ENCODE results near the gene SLC15A4. TPM values are rescaled to one million over a fixed set of nuclear protein-coding genes. Genes with fewer than 3 reads are reported as not detected.

SLC15A4 gene
- total RNA-seq, 1 experiment from 2014 or later = 21.6 TPM

DNA sequence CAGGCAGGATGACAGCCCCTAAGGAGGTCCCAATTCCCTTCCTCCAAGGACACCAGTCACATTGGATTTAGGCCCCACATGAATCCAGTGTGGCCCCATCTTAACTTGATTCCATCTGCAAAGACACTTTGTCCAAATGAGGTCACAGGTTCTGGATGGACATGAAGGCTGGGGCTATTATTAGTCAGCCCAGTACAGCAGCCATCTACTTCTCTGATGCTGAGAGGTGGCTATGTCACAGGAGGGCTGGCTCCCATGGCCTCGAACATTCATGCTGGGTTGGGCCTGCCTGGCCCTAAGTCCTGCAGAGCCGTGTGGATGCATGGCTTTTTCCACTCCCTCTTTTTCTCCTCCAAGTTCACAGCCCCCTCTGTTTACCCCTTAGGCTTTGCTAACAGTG lies 35.9 kb downstream of the SLC15A4 start:
- Histone ChIP-seq H2AFZ (ENCODE audit: low read length) (no peak overlapping the region), H4K20me1 (ENCODE audit: control insufficient read depth, insufficient read depth, insufficient read length) (no peaks in the 10 kb centered on the region), H3K4ac (ENCODE audit: low read depth, low read length) (no peak overlapping the region), H4K5ac (ENCODE audit: insufficient read length, low read depth, low read length) (no peak overlapping the region), H3K79me2 (ENCODE audit: insufficient read depth, low read length) (no peaks in the 10 kb centered on the region), H3K4me2 (ENCODE audit: insufficient read depth, insufficient read length, low read length) (no peak overlapping the region), H3K56ac (ENCODE audit: insufficient read length, low read depth, low read length) (no peak overlapping the region), H3T11ph (ENCODE audit: low read length) (no peak overlapping the region), H4K91ac (ENCODE audit: insufficient read length, low read depth, low read length) (no peak overlapping the region), H2BK5ac (ENCODE audit: insufficient read length, low read length) (no peak overlapping the region), H3K27ac (ENCODE audit: insufficient read length, low read depth, low read length) (no peak overlapping the region), H3K27me3 (ENCODE audit: insufficient read depth, low read length) (no peaks in the 10 kb centered on the region), H3K9ac (ENCODE audit: extremely low read depth, insufficient read length, low read length) (no peak overlapping the region), H4K8ac (replicated peaks; ENCODE audit: insufficient read length, low read depth, low read length) (no peak overlapping the region), H2BK120ac (ENCODE audit: low read depth, low read length, poor library complexity, severe bottlenecking) (no peak overlapping the region), H3K4me1 (ENCODE audit: insufficient read depth, low read length) (no peaks in the 10 kb centered on the region; the same call in 1 of the 2 replicates), H2AK5ac (ENCODE audit: insufficient read length, low read length) (no peak overlapping the region), H3K9me3 (ENCODE audit: control insufficient read depth, low read depth, low read length) (no peaks in the 10 kb centered on the region), H3K79me1 (ENCODE audit: insufficient read depth, low read depth, low read length, poor library complexity, severe bottlenecking) (no peaks in the 10 kb centered on the region), H3K23me2 (ENCODE audit: insufficient read length, low read depth, low read length, poor library complexity, severe bottlenecking) (no peaks in the 10 kb centered on the region), H3K18ac (ENCODE audit: insufficient read length, low read depth, low read length) (no peak overlapping the region), H2BK12ac (ENCODE audit: insufficient read length, low read depth, low read length) (no peak overlapping the region), H2BK20ac (ENCODE audit: low read depth, low read length, poor library complexity, severe bottlenecking) (no peak overlapping the region), H3K23ac (ENCODE audit: insufficient read length, low read depth, low read length) (no peak overlapping the region), H2BK15ac (ENCODE audit: low read depth, low read length) (no peak overlapping the region), H3K14ac (ENCODE audit: insufficient read depth, low read length) (no peak overlapping the region)
- peaks cover 6 to 24% (median 19%) of the 10 kb centered on the region in 3 experiments; a peak in 6 of 7 replicates for H3K36me3 Mint-ChIP-seq (ENCODE audit: insufficient read depth in 1 of 3, low read depth in 3 of 3)
- no peak overlapping the region for H3K4me3 Mint-ChIP-seq
- H3K9me3 Mint-ChIP-seq = no peaks in the 10 kb centered on the region; a peak in 1 of 5 replicates
- DNase-seq = no peak
- TF ChIP-seq, protein P1, sequence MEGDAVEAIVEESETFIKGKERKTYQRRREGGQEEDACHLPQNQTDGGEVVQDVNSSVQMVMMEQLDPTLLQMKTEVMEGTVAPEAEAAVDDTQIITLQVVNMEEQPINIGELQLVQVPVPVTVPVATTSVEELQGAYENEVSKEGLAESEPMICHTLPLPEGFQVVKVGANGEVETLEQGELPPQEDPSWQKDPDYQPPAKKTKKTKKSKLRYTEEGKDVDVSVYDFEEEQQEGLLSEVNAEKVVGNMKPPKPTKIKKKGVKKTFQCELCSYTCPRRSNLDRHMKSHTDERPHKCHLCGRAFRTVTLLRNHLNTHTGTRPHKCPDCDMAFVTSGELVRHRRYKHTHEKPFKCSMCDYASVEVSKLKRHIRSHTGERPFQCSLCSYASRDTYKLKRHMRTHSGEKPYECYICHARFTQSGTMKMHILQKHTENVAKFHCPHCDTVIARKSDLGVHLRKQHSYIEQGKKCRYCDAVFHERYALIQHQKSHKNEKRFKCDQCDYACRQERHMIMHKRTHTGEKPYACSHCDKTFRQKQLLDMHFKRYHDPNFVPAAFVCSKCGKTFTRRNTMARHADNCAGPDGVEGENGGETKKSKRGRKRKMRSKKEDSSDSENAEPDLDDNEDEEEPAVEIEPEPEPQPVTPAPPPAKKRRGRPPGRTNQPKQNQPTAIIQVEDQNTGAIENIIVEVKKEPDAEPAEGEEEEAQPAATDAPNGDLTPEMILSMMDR (conservative IDR thresholded peaks at IDR 0.05) = no peak
- WGBS (ENCODE audit: extremely low coverage, insufficient read length, low lambda C conversion rate) = no CpG with 5 or more reads among the region's 2 CpGs
- peaks cover 5% of the 10 kb centered on the region in 2 experiments; a peak in 3 of 4 replicates for H3K4me1 Mint-ChIP-seq
- H3K27ac Mint-ChIP-seq = no peak overlapping the region; a peak in 1 of 7 replicates
- H3K27me3 Mint-ChIP-seq (ENCODE audit: low read depth) = no peaks in the 10 kb centered on the region; the same call in none of the 2 replicates
